NCI-H345 treated with DMSO at 0.1 percent for 48 hours (cell line): Measurements from ENCODE around the gene RUNX3.
"Not testable (repeated sequence)": the region's sequence is repeated elsewhere in the genome, so short reads cannot be mapped to it uniquely, and the experiment has no call there.

Source experiments
- DNase-seq: peaks from one replicate; lab custom pipeline; 2025; ENCODE audit not compliant: unreplicated experiment; lab: John Stamatoyannopoulos, UW

Gene RUNX3

GRCh38 chr1:24903011-24903461 lies 27.0 kb downstream of the RUNX3 start:
- DNase-seq = no peak

- no peak for DNase-seq
Measured at GRCh38 chr1:24902471-24902891, 27.6 kb downstream of the RUNX3 start.

GRCh38 chr1:24901791-24902470 lies 28.1 kb downstream of the RUNX3 start:
- no peak for DNase-seq

- DNase-seq = no peak
Measured at GRCh38 chr1:24900985-24901781, 28.9 kb downstream of the RUNX3 start.

- DNase-seq = no peak
Measured at GRCh38 chr1:24900486-24900849, 29.6 kb downstream of the RUNX3 start.

- no peak for DNase-seq
Measured at GRCh38 chr1:24899581-24900485, 30.2 kb downstream of the RUNX3 start.

GRCh38 chr1:24898909-24899439 lies 31.1 kb downstream of the RUNX3 start:
- no peak for DNase-seq

GRCh38 chr1:24898152-24898908 lies 31.7 kb downstream of the RUNX3 start:
- no peak for DNase-seq

- DNase-seq = no peak
Measured at GRCh38 chr1:24897263-24898151, 32.6 kb downstream of the RUNX3 start.

GRCh38 chr1:24896596-24897262 lies 33.3 kb downstream of the RUNX3 start:
- no peak for DNase-seq

GRCh38 chr1:24896176-24896575 lies 33.9 kb downstream of the RUNX3 start:
- no peak for DNase-seq

- DNase-seq = no peak
Measured at GRCh38 chr1:24895511-24895910, 34.6 kb downstream of the RUNX3 start.

- no peak for DNase-seq
Measured at GRCh38 chr1:24894002-24894401, 36.1 kb downstream of the RUNX3 start.

- DNase-seq = no peak
Measured at GRCh38 chr1:24893431-24893830, 36.6 kb downstream of the RUNX3 start.

GRCh38 chr1:24892188-24893153 lies 37.6 kb downstream of the RUNX3 start:
- no peak for DNase-seq

GRCh38 chr1:24891367-24891766 lies 38.7 kb downstream of the RUNX3 start:
- not testable (repeated sequence) for DNase-seq

GRCh38 chr1:24890887-24891286 lies 39.2 kb downstream of the RUNX3 start:
- DNase-seq = no peak
